IPS DF 4.7 (cell line): ENCODE measurements around the gene ALS2.
"Not testable (repeated sequence)": the region's sequence is repeated elsewhere in the genome, so short reads cannot be mapped to it uniquely, and the experiment has no call there.

ENCODE experiments used
- DNase-seq: peaks from one replicate; pipeline ENCODE4 v3.0.0-alpha.2; 2013; ENCODE audit warnings: low spot score; ENCODE audit errors: extremely low read depth

ALS2 gene

DNA sequence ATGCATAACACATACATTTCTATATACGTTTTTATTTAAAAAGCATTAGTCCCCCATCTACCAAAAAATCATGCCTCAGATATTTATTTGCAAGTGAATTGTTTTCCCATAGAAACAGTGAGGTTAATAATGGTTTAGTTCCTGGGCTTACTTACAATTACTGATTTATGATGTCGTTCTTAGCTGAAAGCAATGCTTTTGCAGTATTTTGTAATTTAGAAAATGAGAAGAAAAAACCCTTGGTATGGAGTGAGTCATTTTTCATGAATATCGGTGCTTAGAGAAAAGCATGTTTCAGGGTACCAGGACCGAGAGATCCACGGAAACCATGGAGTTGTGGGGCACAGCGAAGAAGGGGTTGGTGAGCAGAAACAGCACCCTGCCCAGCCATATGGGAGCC is 13.6 kb upstream of the ALS2 start:
- DNase-seq: no peak

GRCh38 chr2:201793631-201794030 is 12.9 kb upstream of the ALS2 start:
- no peak for DNase-seq

- DNase-seq: no peak
Measured at GRCh38 chr2:201790989-201791388, 10.3 kb upstream of the ALS2 start.

- DNase-seq: no peak
Measured at GRCh38 chr2:201790291-201790690, 9.6 kb upstream of the ALS2 start.

DNA sequence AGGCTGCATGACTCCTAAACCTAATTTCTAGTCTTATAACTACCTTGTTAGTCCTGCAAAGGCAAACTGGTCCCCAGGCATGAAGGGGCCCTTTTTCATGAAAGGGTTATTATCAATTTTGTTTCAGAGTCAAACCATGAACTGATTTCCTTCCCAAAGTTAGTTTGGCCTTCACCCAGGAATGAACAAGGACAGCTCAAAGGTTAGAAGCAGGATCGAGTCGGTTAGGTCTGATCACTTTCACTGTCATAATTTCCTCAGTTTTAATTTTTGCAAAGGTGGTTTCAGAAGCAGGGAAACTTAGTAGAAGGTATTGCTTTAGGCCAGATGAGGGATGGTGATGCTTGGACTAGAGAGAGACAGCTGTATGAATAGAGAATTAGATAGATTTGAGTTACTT is 8.7 kb upstream of the ALS2 start:
- DNase-seq: no peak

DNA sequence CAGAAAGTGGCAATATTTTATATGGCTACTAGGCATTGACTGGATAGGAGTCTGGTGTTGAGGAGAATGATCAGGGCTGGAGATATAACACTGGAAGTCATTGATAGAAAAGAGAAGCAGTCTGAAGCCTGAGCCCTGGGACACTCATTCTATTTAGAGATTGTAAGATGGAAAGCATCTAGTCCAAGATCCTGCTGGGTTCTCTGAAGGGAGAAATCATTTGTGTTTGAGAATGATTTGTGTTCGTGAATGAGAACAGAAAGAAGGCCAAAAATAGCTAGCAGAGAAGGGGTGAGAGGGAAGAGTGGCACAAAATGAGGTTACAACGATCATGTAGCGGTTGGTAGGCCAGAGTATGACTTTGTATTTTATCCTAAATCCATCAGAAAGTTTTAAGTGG is 7.6 kb upstream of the ALS2 start:
- no peak for DNase-seq

DNA sequence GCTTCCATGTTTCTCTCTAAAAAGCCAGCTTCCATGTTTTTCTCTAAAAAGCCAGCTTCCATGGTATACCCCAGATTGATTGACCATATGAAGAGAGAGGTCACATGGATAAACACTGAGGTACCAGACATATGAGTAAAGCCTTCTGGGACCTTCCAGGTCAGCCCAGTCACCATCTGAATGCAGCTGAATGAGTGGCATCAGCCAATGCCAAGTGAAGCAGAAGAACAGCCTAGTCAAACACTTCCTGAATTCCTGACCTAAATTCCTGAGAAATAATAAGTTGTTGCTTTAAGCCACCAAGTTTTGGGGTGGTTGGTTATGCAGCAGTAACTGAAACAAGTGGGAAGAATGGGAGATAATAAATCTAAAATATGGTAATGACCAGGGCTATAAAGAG is 5.7 kb upstream of the ALS2 start:
- no peak for DNase-seq

DNA sequence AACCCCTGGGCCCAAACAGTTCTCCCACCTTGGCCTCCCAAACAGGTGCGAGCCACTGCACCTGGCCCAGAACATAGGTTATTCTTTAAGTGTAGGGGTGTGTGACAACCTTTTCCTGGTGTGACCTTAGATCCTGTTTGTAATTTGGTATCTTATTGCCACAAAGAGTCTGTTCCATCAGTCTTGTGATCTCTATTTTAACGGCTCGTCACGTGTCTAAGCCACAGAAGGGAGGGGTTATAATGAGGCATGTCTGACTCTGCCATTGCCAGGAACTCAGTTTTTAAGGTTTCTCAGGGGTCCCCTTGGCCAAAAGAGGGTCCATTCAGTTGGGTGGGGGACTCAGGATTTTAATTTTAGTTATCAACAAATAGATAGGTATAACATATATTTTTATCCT is 4.4 kb upstream of the ALS2 start:
- no peak for DNase-seq

GRCh38 chr2:201784563-201784962 is 3.8 kb upstream of the ALS2 start:
- no peak for DNase-seq

DNA sequence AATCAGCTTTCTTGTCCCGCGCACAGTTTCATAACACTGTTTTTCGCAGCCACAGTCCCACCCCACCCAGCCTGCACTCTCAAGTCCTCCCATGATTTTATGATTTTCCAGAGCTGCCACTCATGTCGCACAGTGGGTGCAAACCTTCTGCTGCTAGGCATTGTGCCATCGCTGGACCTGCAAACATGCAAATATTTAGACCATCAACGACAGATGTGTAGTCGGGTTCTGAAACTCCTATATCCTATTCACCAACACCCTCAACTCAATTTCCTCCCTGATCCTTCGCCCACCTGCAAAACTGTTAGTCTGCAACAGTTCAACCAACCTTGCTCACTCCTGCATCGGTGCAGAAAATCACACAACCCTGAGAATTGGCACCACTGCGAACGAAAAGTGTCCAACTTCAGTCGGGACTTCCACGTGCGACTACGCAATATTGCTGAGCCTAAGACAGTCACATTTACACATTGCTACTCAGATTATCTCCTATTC is 871 bp upstream of the ALS2 start:
- DNase-seq: no peak

GRCh38 chr2:201779901-201780673 is 646 bp downstream of the ALS2 start:
- no peak for DNase-seq

DNA sequence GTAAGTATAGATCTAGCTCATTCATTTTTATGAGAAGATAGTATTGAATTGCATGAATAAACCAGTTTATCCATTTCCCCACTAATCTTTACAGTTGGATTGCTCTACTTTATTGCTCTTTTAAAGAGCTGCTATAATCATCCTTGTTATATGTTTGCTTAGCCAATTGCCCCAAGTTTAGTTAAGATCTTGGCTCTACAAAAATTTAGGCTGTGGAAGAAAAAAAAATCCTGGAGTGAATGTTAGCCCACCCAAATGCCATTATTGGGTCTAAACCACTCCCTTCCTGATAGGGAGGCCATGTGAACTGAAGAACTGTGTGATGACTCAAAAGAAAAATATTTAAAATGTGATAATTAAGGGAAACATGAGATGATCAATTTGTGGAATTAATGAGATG is 2.9 kb downstream of the ALS2 start:
- no peak for DNase-seq

GRCh38 chr2:201777043-201777442 is 3.7 kb downstream of the ALS2 start:
- no peak for DNase-seq

- no peak for DNase-seq
Measured at GRCh38 chr2:201775326-201775725, 5.4 kb downstream of the ALS2 start.

GRCh38 chr2:201774546-201774945 is 6.2 kb downstream of the ALS2 start:
- no peak for DNase-seq

GRCh38 chr2:201773990-201774389 is 6.7 kb downstream of the ALS2 start:
- DNase-seq: no peak

DNA sequence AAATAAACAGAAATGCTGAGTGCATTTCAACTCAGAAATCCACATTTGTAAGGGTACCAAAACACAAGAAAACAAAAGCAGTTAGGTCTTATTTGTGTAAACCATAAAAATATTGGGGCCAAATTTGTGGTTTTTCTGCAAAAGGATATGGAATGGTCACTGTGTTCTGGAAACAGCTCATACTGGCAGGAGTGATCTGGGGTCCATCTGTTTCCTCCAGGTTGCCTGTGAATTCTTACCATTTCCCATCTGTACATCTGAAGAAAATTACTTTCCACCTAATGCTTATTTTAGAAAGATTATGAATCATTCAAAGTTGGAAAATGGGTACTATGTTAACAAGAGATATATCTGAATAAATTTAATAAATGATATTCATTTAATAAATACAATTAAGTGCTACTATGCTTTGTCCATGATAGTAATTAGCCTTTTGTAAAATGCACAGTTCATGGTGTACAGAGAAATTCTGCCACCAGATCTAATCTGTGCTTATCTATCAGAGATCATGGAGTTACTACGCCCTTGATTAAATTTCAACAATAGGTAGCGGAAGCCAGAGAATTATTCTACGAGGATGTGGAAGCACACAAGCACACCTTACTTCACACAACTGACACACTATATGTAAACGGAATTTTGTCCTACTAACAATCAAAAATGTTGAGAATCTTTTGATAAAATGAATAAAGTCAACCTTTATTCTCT is 10.9 kb downstream of the ALS2 start:
- no peak for DNase-seq

GRCh38 chr2:201768918-201769317 is 11.8 kb downstream of the ALS2 start:
- no peak for DNase-seq

- no peak for DNase-seq
Measured at GRCh38 chr2:201765799-201766198, 14.9 kb downstream of the ALS2 start.

GRCh38 chr2:201764469-201764868 is 16.3 kb downstream of the ALS2 start:
- not testable (repeated sequence) for DNase-seq

DNA sequence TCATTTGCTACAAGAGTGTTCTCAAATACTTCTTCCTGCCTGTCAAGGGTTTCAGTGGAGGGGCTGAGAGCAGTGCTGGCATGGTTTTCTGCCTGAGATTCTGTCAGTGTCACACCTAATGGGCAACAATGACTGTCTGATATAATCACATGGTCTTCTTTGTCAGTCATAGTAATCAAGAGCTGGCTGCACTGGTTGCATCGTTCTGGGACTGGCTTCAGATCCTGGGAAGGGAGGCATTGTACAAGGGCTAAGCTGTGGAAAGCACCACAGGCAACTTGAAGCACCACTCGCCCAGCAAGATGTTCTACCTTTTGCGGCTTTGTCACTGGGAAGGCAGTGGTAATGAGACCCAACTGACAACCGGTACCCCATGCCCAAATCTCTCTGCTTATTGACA is 19.6 kb downstream of the ALS2 start:
- DNase-seq: no peak

- DNase-seq: no peak
Measured at GRCh38 chr2:201759567-201759966, 21.2 kb downstream of the ALS2 start.

DNA sequence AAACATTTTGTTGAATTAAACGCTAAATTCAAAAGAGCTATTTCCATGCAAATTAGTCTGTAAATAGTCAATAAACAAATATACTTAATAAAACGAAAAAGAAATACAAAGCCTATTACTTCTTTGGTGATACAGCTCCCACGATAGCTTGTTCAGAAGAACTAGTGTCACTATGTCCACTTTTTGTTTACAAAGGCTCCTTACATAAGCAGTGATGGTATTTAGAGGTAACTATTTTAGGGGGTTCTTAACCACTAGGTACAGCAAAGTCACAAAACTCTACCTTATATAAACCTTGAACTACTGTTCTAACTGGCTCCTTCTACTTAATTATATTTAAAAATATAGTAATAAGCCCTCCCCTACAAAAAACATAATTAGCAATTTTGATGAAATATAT is 21.9 kb downstream of the ALS2 start:
- no peak for DNase-seq
